Measurements from ENCODE around the gene CPN2. TPM values are rescaled to one million over a fixed set of nuclear protein-coding genes. Genes with fewer than 3 reads are reported as not detected.

Gene CPN2
- total and polyA plus RNA-seq, 10 of the 15 experiments (the other 5 are each of a cell fraction or from before 2014, with no cell fraction given) = not detected

DNA sequence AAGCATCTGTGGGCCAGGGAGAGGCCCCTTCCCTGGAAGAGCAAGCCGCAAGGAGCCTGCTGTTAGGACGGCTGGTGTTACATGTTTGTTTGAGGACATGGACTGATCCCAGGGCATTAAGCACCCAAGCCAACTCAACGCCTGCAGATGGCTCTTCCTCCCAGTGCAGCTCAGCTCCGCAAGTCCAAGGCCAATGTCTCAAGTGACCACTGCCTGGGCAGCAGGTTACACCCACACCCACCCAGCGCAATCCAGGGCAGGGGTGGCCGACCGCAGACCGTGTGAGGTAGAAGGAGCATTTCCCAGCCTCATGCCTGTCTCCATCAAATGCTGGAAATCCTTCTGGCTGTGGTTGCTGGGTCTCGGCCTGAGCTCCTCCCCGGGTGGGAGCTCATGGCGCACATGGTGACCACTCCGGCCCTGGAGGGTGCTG is 33.5 kb upstream of the CPN2 start (continued):
- TF ChIP-seq SREBF2 (IDR thresholded peaks at IDR 0.05; ENCODE audit: low read length) (no peak), POLR2AphosphoS5 (IDR thresholded peaks at IDR 0.05; ENCODE audit: low read length) (no peak), LARP7 (IDR thresholded peaks at IDR 0.05) (no peak)

DNA sequence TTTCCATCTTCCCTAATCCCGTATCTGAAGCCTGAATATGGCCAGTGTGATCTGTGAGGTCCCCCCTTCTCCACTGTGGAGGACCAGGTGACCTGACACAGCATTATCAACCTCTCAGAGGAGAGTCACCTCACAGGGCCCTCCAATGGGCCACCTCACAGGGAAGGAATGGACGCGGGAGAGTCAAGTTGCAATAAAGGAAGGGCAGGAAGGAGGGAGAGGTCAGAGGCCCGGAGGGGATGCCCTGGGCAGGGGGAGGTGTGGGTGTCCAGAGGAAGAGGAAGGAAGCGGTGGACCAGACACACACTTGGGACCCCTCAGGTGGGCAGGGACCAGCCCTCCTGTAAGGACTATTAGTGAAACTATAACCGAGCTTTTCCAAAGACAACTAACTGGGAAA is 33.0 kb upstream of the CPN2 start:
- Histone ChIP-seq H3K9ac (ENCODE audit: control insufficient read depth, insufficient read depth, low read length) (no peak overlapping the region), H3K36me3 (ENCODE audit: control insufficient read depth in 2 of 2, insufficient read depth in 2 of 2, low read length in 1 of 2) (no peaks in the 10 kb centered on the region), H3K4me3 (no peak overlapping the region), H3K9me3 (replicated peaks; ENCODE audit: control insufficient read depth, insufficient read depth, low read length) (no peaks in the 10 kb centered on the region), H4K20me1 (ENCODE audit: control insufficient read depth, insufficient read depth) (no peaks in the 10 kb centered on the region), H3K27ac (ENCODE audit: control insufficient read depth, insufficient read depth) (no peak overlapping the region), H3K4me1 (ENCODE audit: control insufficient read depth, insufficient read depth, low read length) (no peaks in the 10 kb centered on the region), H3K79me2 (ENCODE audit: control insufficient read depth, insufficient read depth, low read length) (no peaks in the 10 kb centered on the region), H3K4me2 (ENCODE audit: control insufficient read depth, insufficient read depth) (no peak overlapping the region), H2AFZ (ENCODE audit: control insufficient read depth, low read depth, low read length) (no peak overlapping the region), H3K27me3 (replicated peaks in 1 of 2; ENCODE audit: control insufficient read depth in 2 of 2, insufficient read depth in 2 of 2, low read length in 1 of 2) (no peaks in the 10 kb centered on the region; a peak in 2 of 4 replicates)
- no peak for DNase-seq (ENCODE audit: low read depth, low spot score)
- no peak for ATAC-seq
- no TSS peak for BruUV-seq (replicated peaks)
- ChIA-PET CTCF (no interaction called here), SMC1A (ENCODE audit: uncharacterized antibody, unreplicated experiment) (no interaction called here), POLR2A (no interaction called here), RAD21 (ENCODE audit: unreplicated experiment) (no interaction called here)
- 43% methylated on average over 5 of the region's 6 CpGs for WGBS (ENCODE audit: insufficient coverage, insufficient replicate concordance, low lambda C conversion rate, missing lambda C conversion rate)
- intact Hi-C loops (cut with micrococcal nuclease; ENCODE audit: unreplicated experiment) (no loop called here), in situ Hi-C loops (cut with MboI) (no loop called here)
- TF ChIP-seq CBX3 (IDR thresholded peaks at IDR 0.05; ENCODE audit: borderline replicate concordance, low read depth) (no peak), ESRRA (IDR thresholded peaks at IDR 0.05; ENCODE audit: low read length) (no peak), PML (IDR thresholded peaks at IDR 0.05; ENCODE audit: low read length) (no peak), RB1 (IDR thresholded peaks at IDR 0.05; ENCODE audit: borderline replicate concordance) (no peak), DPF2 (IDR thresholded peaks at IDR 0.05) (no peak), EGR1 (IDR thresholded peaks at IDR 0.05; ENCODE audit: borderline replicate concordance in 1 of 2, low read depth in 2 of 2, low read length in 2 of 2) (no peak), HCFC1 (IDR thresholded peaks at IDR 0.05; ENCODE audit: low read length) (no peak), RAD21 (IDR thresholded peaks at IDR 0.05; ENCODE audit: insufficient read depth, low read depth, low read length) (no peak), JUNB (IDR thresholded peaks at IDR 0.05) (no peak), RUNX3 (IDR thresholded peaks at IDR 0.05; ENCODE audit: low read length) (no peak), RAD51 (IDR thresholded peaks at IDR 0.05) (no peak), GABPA (IDR thresholded peaks at IDR 0.05; ENCODE audit: low read depth) (no peak), ZNF384 (IDR thresholded peaks at IDR 0.05; ENCODE audit: borderline replicate concordance, low read depth, low read length) (no peak), RCOR1 (conservative IDR thresholded peaks at IDR 0.05; ENCODE audit: low read depth, low read length) (no peak), ZNF207 (IDR thresholded peaks at IDR 0.05; ENCODE audit: borderline replicate concordance) (no peak), PAX5 (IDR thresholded peaks at IDR 0.05; ENCODE audit: borderline replicate concordance, low read depth, low read length) (no peak), MTA2 (IDR thresholded peaks at IDR 0.05; ENCODE audit: low read depth) (no peak)
- TF ChIP-seq, protein P1, sequence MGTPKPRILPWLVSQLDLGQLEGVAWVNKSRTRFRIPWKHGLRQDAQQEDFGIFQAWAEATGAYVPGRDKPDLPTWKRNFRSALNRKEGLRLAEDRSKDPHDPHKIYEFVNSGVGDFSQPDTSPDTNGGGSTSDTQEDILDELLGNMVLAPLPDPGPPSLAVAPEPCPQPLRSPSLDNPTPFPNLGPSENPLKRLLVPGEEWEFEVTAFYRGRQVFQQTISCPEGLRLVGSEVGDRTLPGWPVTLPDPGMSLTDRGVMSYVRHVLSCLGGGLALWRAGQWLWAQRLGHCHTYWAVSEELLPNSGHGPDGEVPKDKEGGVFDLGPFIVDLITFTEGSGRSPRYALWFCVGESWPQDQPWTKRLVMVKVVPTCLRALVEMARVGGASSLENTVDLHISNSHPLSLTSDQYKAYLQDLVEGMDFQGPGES (IDR thresholded peaks at IDR 0.05) = no peak
- TF ChIP-seq, protein P2, sequence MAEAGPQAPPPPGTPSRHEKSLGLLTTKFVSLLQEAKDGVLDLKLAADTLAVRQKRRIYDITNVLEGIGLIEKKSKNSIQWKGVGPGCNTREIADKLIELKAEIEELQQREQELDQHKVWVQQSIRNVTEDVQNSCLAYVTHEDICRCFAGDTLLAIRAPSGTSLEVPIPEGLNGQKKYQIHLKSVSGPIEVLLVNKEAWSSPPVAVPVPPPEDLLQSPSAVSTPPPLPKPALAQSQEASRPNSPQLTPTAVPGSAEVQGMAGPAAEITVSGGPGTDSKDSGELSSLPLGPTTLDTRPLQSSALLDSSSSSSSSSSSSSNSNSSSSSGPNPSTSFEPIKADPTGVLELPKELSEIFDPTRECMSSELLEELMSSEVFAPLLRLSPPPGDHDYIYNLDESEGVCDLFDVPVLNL (IDR thresholded peaks at IDR 0.05; ENCODE audit: low read depth, low read length) = no peak
- TF ChIP-seq, protein P3, sequence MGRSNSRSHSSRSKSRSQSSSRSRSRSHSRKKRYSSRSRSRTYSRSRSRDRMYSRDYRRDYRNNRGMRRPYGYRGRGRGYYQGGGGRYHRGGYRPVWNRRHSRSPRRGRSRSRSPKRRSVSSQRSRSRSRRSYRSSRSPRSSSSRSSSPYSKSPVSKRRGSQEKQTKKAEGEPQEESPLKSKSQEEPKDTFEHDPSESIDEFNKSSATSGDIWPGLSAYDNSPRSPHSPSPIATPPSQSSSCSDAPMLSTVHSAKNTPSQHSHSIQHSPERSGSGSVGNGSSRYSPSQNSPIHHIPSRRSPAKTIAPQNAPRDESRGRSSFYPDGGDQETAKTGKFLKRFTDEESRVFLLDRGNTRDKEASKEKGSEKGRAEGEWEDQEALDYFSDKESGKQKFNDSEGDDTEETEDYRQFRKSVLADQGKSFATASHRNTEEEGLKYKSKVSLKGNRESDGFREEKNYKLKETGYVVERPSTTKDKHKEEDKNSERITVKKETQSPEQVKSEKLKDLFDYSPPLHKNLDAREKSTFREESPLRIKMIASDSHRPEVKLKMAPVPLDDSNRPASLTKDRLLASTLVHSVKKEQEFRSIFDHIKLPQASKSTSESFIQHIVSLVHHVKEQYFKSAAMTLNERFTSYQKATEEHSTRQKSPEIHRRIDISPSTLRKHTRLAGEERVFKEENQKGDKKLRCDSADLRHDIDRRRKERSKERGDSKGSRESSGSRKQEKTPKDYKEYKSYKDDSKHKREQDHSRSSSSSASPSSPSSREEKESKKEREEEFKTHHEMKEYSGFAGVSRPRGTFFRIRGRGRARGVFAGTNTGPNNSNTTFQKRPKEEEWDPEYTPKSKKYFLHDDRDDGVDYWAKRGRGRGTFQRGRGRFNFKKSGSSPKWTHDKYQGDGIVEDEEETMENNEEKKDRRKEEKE (IDR thresholded peaks at IDR 0.05) = no peak
- no peak for FAIRE-seq
